HepG2 (cell line): ENCODE data around the gene RAD52. TPM values are rescaled to one million over a fixed set of nuclear protein-coding genes. Genes with fewer than 3 reads are reported as not detected.
A peak's percentile ranks its signal among the peaks of the same experiment; 100 is the strongest.

ENCODE experiments used
- ARHGAP35 ChIP-seq: sonication (generic); formaldehyde crosslinking; IDR thresholded peaks from 2 replicates; pipeline ENCODE4 v1.9.0; 2022; ENCODE audit warnings: mild to moderate bottlenecking, inconsistent platforms, moderate library complexity, missing genetic modification reagents, borderline replicate concordance
- DR1 ChIP-seq: sonication (generic); formaldehyde crosslinking; IDR thresholded peaks from 2 replicates; pipeline ENCODE4 v1.8.0; 2021; ENCODE audit warnings: mild to moderate bottlenecking, missing genetic modification reagents, inconsistent platforms
- ELK4 ChIP-seq: sonication (generic); formaldehyde crosslinking; IDR thresholded peaks from 2 replicates; pipeline ENCODE4 v1.9.0; 2021; ENCODE audit warnings: missing genetic modification reagents, borderline replicate concordance
- FUBP1 ChIP-seq: sonication (generic); formaldehyde crosslinking; IDR thresholded peaks from 2 replicates; pipeline ENCODE4 v1.5.1; 2020; ENCODE audit warnings: missing genetic modification reagents, mild to moderate bottlenecking, borderline replicate concordance
- HDAC1 ChIP-seq: sonication (generic); formaldehyde crosslinking; IDR thresholded peaks from 2 replicates; pipeline ENCODE4 v1.5.1; 2020; ENCODE audit warnings: mild to moderate bottlenecking, missing genetic modification reagents
- HDAC2 ChIP-seq: sonication (generic); formaldehyde crosslinking; IDR thresholded peaks from 2 replicates; pipeline ENCODE4 v1.4.0; 2020; ENCODE audit warnings: missing genetic modification reagents
- HNRNPK ChIP-seq: fragments of 200-400 bp; formaldehyde crosslinking; IDR thresholded peaks from 2 replicates; pipeline ENCODE4 v1.6.1; 2018; ENCODE audit warnings: low read length, low read depth, moderate library complexity, mild to moderate bottlenecking; ENCODE audit not compliant: poor library complexity, severe bottlenecking
- ISL2 ChIP-seq: sonication (generic); formaldehyde crosslinking; IDR thresholded peaks from 2 replicates; pipeline ENCODE4 v1.5.0; 2020; ENCODE audit warnings: missing genetic modification reagents
- MAFK ChIP-seq, 2 experiments: IDR thresholded peaks in 1 of 2; conservative IDR thresholded peaks in 1 of 2; 2 replicates each; pipeline ENCODE4 v1.6.1; 2011; ENCODE audit warnings: improper control_type of control experiment in 2 of 2, low read length in 2 of 2
- MNT ChIP-seq: fragments of 450-650 bp; IDR thresholded peaks from 2 replicates; pipeline ENCODE4 v1.6.1; 2016
- NCOA5 ChIP-seq: sonication (generic); formaldehyde crosslinking; IDR thresholded peaks from 2 replicates; pipeline ENCODE4 v1.4.0; 2020; ENCODE audit warnings: missing genetic modification reagents
- XBP1 ChIP-seq: sonication (generic); formaldehyde crosslinking; IDR thresholded peaks from 2 replicates; pipeline ENCODE4 v1.5.0; 2020; ENCODE audit warnings: missing genetic modification reagents
- ZC3H13 ChIP-seq: sonication (generic); formaldehyde crosslinking; IDR thresholded peaks from 2 replicates; pipeline ENCODE4 v1.8.1; 2023; ENCODE audit warnings: mild to moderate bottlenecking, missing genetic modification reagents, moderate library complexity
- ZEB1 ChIP-seq: IDR thresholded peaks from 2 replicates; pipeline ENCODE4 v1.6.1; 2012; ENCODE audit warnings: mild to moderate bottlenecking, low read depth, inconsistent platforms; ENCODE audit not compliant: insufficient replicate concordance
- ZNF503 ChIP-seq: sonication (generic); formaldehyde crosslinking; IDR thresholded peaks from 2 replicates; pipeline ENCODE4 v1.4.0; 2020; ENCODE audit warnings: missing genetic modification reagents
- ZNF569 ChIP-seq: sonication (generic); formaldehyde crosslinking; IDR thresholded peaks from 2 replicates; pipeline ENCODE4 v1.5.0; 2020; ENCODE audit warnings: mild to moderate bottlenecking, missing genetic modification reagents, moderate library complexity, borderline replicate concordance
- ZNF574 ChIP-seq: sonication (generic); formaldehyde crosslinking; IDR thresholded peaks from 2 replicates; pipeline ENCODE4 v1.4.0; 2020; ENCODE audit warnings: missing genetic modification reagents
- ZNF720 ChIP-seq: sonication (generic); formaldehyde crosslinking; IDR thresholded peaks from 2 replicates; pipeline ENCODE4 v1.4.0; 2020; ENCODE audit warnings: missing genetic modification reagents
- ZNF75D ChIP-seq: sonication (generic); formaldehyde crosslinking; IDR thresholded peaks from 2 replicates; pipeline ENCODE4 v1.8.1; 2023; ENCODE audit warnings: missing genetic modification reagents, mild to moderate bottlenecking, borderline replicate concordance
- ZNF761 ChIP-seq: sonication (generic); formaldehyde crosslinking; conservative IDR thresholded peaks from 2 replicates; pipeline ENCODE4 v1.4.0; 2020; ENCODE audit warnings: mild to moderate bottlenecking, missing genetic modification reagents
- polyA plus RNA-seq, 8 experiments: library from polyadenylated mRNA; depleted of rRNA in 3 of 8; stranded (reverse) in 7 of 8; unstranded in 1 of 8; fragments of >200 nt; fragmentation: Illumina TruSeq in 4 of 8; extraction: Trizol in 4 of 8; gene quantifications; 2 replicates each; pipeline versions ENCODE4 v1.2.1 to v1.2.3, GENCODE V29; 2011 to 2016; ENCODE audit warnings: low read depth in 4 of 8, missing spikeins in 1 of 8, mixed read lengths in 1 of 8; ENCODE audit not compliant: insufficient read depth in 1 of 8
- total RNA-seq, 5 experiments: library from RNA; depleted of rRNA; stranded (reverse); fragments of >200 nt; fragmentation: Illumina TruSeq; extraction: Trizol; gene quantifications; 2 replicates each; pipeline ENCODE4 v1.2.3, GENCODE V29; 2016; ENCODE audit warnings: low read depth in 1 of 5

The RAD52 gene
- total and polyA plus RNA-seq, 2 of the 13 experiments (the other 11 are each of a cell fraction or from before 2014, with no cell fraction given), result 14.3 to 19.9 TPM

GRCh38 chr12:990661-991349, 41.3 kb upstream of the RAD52 start, which contains the start of gene ERC1 (continued):
- TF ChIP-seq ZNF574 (CRISPR knock-in tag) (peak; percentile 75), HDAC1 (CRISPR knock-in tag) (peak; percentile 78; the same call in 1 of the 2 replicates), ZNF75D (CRISPR knock-in tag) (no peak), MNT (0 out of 2 replicates have a peak, but pooled peaks have one; percentile 14), ISL2 (CRISPR knock-in tag) (peak; percentile 69), HDAC2 (no peak; the same call in 1 of the 2 replicates), MAFK (conservative IDR thresholded peaks at IDR 0.05 in 1 of 2, IDR thresholded peaks at IDR 0.05 in 1 of 2; ENCODE audit: low read length in 2 of 2) (no peak), XBP1 (CRISPR knock-in tag) (no peak), ZNF503 (CRISPR knock-in tag) (peak; percentile 66), HNRNPK (peak; percentile 11), ZC3H13 (CRISPR knock-in tag) (peak; percentile 75), ZEB1 (no peak), DR1 (CRISPR knock-in tag) (no peak; the same call in 1 of the 2 replicates), ARHGAP35 (peak; percentile 73; the same call in 1 of the 2 replicates), ELK4 (CRISPR knock-in tag) (no peak), NCOA5 (no peak), ZNF569 (CRISPR knock-in tag) (0 out of 2 replicates have a peak, but pooled peaks have one; percentile 79), FUBP1 (CRISPR knock-in tag) (no peak), ZNF720 (CRISPR knock-in tag) (no peak), ZNF761 (CRISPR knock-in tag) (peak; percentile 78; the same call in 1 of the 2 replicates)
